Spinal cord (tissue), 10 donors: ENCODE data around the gene VMAC. TPM values are rescaled to one million over a fixed set of nuclear protein-coding genes. Genes with fewer than 3 reads are reported as not detected.

Experiments
- DNase-seq, 6 donors: peaks; one replicate each; pipeline versions ENCODE4 v3.0.0 to v3.0.0-alpha.2; 2013 to 2015; ENCODE audit warnings: low spot score in 6 of 6, low read depth in 4 of 6
- H3K27ac ChIP-seq: one replicate; pipeline ENCODE4 v1.5.1; 2013; ENCODE audit warnings: low read depth, low read length, control low read depth
- H3K27me3 ChIP-seq: one replicate; pipeline ENCODE4 v1.6.1; 2013; ENCODE audit warnings: low read length; ENCODE audit not compliant: control insufficient read depth, insufficient read depth
- H3K36me3 ChIP-seq: one replicate; pipeline ENCODE4 v1.6.1; 2013; ENCODE audit warnings: low read length; ENCODE audit not compliant: control insufficient read depth, insufficient read depth
- H3K4me1 ChIP-seq: one replicate; pipeline ENCODE4 v1.6.1; 2013; ENCODE audit warnings: low read length; ENCODE audit not compliant: control insufficient read depth, insufficient read depth
- H3K4me3 ChIP-seq: one replicate; pipeline ENCODE4 v1.5.1; 2013; ENCODE audit warnings: low read depth, low read length, control low read depth
- H3K9me3 ChIP-seq: one replicate; pipeline ENCODE4 v1.6.1; 2013; ENCODE audit warnings: low read length; ENCODE audit not compliant: control insufficient read depth, insufficient read depth
- WGBS: methylation state at CpG from one replicate; pipeline ENCODE4 v1.1.5; 2013; ENCODE audit warnings: missing lambda C conversion rate; ENCODE audit not compliant: insufficient coverage; 5-methylcytosine and 5-hydroxymethylcytosine counted together
- polyA plus RNA-seq, 2 donors: library from polyadenylated mRNA; unstranded; fragments of 120-200 nt; gene quantifications; one replicate each; pipeline ENCODE4 v1.2.1, GENCODE V29; 2013; ENCODE audit not compliant: insufficient read length in 2 of 2
- total RNA-seq, 2 donors: library from RNA; depleted of rRNA in 1 of 2; stranded (reverse); fragments of 120-200 nt in 1 of 2; fragments of >200 nt in 1 of 2; gene quantifications; one replicate each; pipeline versions ENCODE4 v1.2.3 to v1.2.4, GENCODE V29; 2013 to 2014
- donor health status: healthy.

VMAC gene
- total and polyA plus RNA-seq, 4 donors = 4.7 to 9.8 (median 6.9) TPM

DNA sequence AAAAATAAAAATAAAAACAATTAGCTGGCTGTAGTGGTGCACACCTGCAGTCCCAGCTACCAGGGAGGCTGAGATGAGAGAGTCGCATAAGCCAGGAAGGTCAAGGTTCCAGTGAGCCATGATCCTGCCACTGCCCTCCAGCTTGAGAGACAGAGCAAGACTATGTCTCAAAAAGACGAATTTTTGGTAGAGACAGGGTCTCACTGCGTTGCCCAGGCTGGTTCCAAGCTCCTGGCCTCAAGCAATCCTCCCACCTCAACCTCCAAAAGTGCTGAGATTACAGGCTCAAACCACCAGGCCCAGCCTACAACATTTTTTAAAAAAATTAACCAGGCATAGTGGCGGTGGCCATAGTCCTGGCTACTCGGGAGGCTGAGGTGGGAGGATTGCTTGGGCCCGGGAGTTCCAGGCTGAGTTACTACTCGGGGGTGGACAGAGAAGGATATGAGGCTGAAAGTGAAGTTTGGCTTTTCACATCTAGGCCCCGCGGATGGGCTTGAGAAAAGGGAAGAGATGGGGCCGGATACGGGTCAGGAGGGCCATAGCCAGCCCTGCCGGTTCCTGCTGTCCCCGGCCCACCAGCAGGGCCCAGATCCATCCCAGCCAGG, 11.3 kb upstream of the VMAC start:
- Histone ChIP-seq H3K36me3 (peaks cover 50% of the 10 kb centered on the region), H3K9me3 (no peaks in the 10 kb centered on the region), H3K27ac (no peak overlapping the region), H3K4me3 (no peak overlapping the region), H3K4me1 (peaks cover 14% of the 10 kb centered on the region), H3K27me3 (peaks cover 5% of the 10 kb centered on the region)
- no peak for DNase-seq
- whole genome bisulfite sequencing = 81% methylated on average over 13 of the region's 13 CpGs

DNA sequence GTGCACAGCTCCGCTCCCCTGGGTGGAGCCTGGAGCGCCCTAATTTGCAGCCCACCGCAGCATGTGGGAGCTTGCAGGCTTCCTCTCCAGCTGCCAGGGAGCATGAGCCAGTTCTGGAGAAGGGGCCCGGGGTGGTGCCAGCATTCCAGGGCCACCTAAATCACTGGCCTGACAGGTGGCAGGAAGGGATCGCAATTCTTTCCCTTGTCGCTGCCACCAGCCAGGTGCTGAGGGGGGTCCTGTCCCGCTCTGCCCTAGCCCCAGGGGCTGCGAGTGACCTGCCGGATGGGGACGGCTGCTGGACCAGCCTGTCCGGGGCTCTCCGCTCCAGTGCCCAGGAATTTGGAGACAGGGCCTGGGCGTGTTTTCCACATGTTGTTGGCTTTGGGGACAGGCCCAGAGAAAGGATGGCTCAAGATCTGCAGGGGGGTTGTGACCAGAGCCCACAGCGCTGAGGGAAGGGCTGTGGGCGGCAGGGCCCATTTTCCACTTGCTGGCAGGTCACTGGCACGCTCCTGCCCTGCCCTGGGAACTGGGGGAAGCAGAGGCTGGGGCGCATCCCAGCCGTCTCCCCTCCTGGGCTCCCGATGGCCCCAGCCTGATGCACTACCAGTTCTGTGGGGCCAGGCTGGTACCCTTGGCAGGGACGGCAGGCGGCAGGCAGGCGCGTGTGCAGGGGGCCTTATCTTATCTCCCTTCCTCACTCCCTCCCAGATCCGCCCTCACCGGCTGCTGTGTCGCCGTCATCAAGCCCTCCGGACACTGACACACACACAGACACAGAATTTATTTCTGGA, 10.6 kb upstream of the VMAC start:
- no peak for DNase-seq
- H3K36me3 ChIP-seq = peaks cover 54% of the 10 kb centered on the region
- WGBS = 83% methylated on average over 28 of the region's 28 CpGs
- H3K27me3 ChIP-seq = peaks cover 5% of the 10 kb centered on the region
- H3K9me3 ChIP-seq = no peaks in the 10 kb centered on the region
- H3K4me1 ChIP-seq = peaks cover 14% of the 10 kb centered on the region
- H3K27ac ChIP-seq = no peak overlapping the region
- no peak overlapping the region for H3K4me3 ChIP-seq

DNA sequence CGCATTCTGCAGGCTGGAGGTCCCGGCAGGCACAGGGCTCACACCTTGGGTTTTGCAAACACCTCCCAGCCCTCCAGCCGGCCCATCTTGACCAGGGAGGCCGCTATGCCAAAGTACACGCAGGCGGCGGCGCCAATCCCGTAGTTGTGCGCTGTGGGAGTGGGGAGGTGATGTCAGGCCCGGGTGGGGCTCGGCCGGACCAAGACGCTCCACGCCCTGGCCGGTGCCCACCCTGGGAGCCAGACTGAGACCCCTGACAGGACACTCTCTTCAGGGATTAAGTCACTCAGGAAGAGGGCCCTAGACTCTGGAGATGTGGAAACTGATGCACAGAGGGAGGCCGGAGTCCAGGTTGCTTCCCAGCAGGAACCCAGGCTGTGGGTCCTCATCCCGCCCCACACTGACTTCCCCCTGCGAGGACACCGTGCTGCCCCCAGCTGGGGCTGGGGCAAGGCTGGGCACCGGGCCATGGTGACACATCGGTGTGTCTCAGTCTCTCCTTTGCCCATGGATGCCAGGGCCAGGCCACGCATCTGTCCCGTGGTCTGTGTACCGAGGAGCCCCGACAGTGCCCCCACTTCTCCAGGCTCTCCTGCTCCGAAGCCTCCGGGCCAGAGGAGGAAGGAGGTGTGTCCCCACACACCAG, 9.8 kb upstream of the VMAC start:
- WGBS = 95% methylated on average over 21 of the region's 28 CpGs
- Histone ChIP-seq H3K27ac (no peak overlapping the region), H3K4me3 (no peak overlapping the region), H3K27me3 (peaks cover 5% of the 10 kb centered on the region), H3K9me3 (no peaks in the 10 kb centered on the region), H3K4me1 (peaks cover 14% of the 10 kb centered on the region), H3K36me3 (peaks cover 57% of the 10 kb centered on the region)
- DNase-seq = no peak

DNA sequence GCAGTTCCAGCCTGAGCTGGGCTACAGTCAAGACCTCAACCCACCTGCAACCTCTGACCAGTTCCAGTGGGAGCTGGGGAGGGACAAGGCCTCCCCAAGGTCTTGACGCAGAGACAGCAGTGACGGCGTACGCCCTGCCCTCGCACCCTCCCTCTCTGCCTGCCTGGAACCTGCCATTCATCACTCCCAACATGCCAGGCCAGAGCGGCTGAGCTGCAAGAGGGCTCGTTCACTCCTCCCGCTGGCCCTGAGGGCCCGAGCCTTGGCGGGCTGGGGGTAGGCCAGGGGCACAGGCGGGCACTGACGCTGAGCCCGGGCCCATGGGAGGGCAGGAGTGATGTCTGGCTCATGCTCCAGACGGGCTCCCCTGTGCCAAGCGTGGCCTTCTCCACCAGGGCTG, 9.3 kb upstream of the VMAC start:
- H3K36me3 ChIP-seq = peaks cover 62% of the 10 kb centered on the region

DNA sequence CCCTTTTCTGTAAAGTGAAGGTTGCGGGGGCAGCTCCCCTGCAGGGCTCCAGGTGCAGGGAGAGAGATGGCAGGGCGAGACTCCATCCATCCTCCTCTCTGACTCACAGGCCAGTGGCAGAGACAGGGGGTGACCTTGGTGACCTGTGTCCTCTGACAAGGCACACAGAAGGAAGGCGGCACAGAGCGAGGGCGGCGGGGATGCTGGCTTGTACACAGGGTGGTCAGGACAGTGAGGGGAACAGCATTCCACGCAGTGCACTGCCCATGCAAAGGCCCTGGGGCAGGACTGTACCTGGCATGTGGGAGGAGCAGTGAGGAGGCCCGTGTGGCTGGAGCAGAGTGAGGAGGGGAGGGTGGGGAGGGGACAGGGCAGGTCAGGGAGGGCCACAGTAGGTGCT, 8.8 kb upstream of the VMAC start:
- Histone ChIP-seq H3K36me3 (peaks cover 65% of the 10 kb centered on the region), H3K4me1 (peaks cover 14% of the 10 kb centered on the region)
- WGBS = 84% methylated on average over 6 of the region's 8 CpGs

More for the DNA sequence above, 9.3 kb upstream of the VMAC start:
- H3K27me3 ChIP-seq = peaks cover 5% of the 10 kb centered on the region
- 81% methylated on average over 15 of the region's 15 CpGs for WGBS
- no peak overlapping the region for H3K4me3 ChIP-seq
- no peaks in the 10 kb centered on the region for H3K9me3 ChIP-seq
- DNase-seq = no peak
- no peak overlapping the region for H3K27ac ChIP-seq
- H3K4me1 ChIP-seq = peaks cover 14% of the 10 kb centered on the region

DNA sequence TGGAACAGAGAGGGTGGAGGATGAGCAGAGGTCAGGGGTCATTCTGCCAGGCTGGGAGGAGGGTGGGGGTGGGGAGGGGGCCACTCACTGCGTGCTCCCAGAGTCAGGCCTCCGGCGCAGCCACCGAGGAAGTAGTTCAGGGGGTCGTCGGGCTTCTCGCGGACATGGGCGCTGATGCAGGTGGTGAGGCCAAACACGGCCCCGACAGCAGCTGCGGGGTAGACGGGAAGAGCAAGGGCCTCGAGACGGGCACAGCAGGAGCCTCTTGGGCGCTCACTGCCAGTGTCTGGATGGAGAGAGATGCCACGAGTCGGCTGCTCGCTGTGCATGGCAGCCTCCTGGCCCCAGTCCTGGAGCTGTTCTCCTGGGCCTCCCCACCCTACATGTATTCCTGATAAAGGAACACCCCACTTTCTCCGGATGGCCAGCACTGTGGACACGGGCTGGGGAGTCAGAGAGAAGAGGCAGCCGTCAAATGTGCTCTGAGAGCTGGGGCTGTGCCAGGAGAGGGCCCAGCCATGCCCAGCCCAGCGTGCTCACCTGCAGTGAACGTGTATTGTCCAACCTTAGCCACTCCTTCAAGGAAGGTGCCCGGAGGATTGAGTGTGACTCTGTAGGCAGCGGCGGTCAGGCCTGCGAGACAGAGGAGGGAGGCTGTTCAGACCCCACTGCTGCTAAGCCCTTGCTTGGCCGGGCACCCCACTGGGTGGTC, 8.2 kb upstream of the VMAC start:
- H3K4me3 ChIP-seq = no peak overlapping the region
- no peaks in the 10 kb centered on the region for H3K9me3 ChIP-seq
- peaks cover 3% of the 10 kb centered on the region for H3K27me3 ChIP-seq
- peaks cover 13% of the 10 kb centered on the region for H3K4me1 ChIP-seq
- H3K27ac ChIP-seq = no peak overlapping the region
- 90% methylated on average over 27 of the region's 29 CpGs for WGBS
- DNase-seq = no peak
- peaks cover 70% of the 10 kb centered on the region for H3K36me3 ChIP-seq

More for the DNA sequence above, 8.8 kb upstream of the VMAC start:
- Histone ChIP-seq H3K9me3 (no peaks in the 10 kb centered on the region), H3K27ac (no peak overlapping the region), H3K27me3 (peaks cover 5% of the 10 kb centered on the region), H3K4me3 (no peak overlapping the region)
- no peak for DNase-seq

DNA sequence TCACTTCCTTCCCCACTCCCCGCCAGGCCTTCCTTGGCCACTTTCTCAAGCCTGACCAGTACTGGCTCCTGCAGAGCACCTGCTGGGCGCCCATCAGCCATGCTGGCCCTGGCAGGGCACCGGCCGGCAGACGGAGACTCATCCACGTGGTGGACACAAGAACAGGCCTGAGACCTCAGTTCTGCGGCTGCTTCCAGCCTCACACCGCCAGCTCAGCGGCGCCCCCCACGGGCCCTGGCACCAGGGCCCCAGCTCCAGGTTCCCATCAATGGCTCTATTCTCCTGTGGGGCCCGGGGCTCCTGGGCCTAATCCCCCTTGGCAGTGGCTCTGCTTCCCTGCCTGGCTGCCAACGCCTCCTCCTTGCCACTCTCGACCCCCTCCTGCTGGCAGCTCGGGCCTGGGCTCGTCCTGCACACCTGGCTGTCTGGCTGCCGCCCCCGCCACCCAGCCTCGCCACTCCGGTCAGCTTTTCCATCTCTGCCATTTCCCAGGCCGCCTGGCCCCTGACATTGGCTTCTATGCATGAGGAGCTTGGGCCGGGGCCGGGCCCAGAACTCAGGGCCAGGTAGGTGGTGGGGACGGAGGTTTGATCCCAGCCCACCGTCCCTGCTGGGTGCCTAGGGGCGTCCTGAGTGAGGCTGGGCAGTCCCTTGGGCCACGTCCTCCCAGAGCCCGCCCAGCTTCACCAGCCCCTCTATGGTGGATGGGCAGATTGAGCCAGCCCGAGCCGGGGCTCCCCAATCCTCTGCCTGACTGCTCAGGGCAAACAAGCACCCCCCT, 7.3 kb upstream of the VMAC start:
- H3K36me3 ChIP-seq = peaks cover 74% of the 10 kb centered on the region
- H3K4me1 ChIP-seq = peaks cover 8% of the 10 kb centered on the region
- H3K27ac ChIP-seq = no peak overlapping the region
- no peaks in the 10 kb centered on the region for H3K9me3 ChIP-seq
- 87% methylated on average over 28 of the region's 30 CpGs for WGBS
- DNase-seq = no peak
- H3K27me3 ChIP-seq = no peaks in the 10 kb centered on the region
- H3K4me3 ChIP-seq = no peak overlapping the region

DNA sequence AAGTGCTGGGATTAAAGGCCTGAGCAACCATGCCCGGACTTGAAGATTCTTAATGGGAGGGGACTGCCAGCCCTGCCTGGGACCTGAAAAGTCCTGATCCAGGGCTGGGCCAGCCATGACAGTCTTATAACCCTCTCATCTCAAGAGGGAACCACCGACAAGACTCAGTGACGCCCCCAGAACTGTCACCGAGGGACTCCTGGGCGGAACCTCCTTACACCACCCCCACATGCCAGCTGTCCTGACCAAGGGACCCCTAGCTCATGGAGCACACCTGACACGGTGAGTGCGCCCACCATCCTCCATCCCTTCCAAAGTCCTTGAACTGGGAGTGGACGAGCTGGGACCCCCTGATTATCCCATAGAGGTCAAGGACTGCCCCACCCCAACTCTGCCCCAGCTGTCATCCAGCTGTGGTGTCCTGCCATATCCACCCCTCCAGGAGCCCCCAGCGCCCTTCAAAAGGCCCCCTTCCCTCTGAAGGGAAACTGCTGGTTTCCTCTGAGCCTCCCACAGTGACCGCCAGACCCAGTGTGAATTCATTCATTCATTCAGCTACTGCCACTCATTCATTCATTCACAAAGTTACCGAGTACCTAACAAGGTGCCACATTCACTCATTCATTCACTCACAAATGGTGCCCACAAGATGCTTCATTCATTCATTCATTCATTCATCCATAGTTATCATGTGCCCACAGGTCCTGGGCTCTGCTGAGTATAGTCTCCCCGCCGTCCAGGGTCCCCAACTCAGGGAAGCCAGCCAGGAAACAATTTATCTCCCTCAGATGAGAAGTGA, 4.7 kb upstream of the VMAC start:
- no peaks in the 10 kb centered on the region for H3K9me3 ChIP-seq
- H3K27ac ChIP-seq = no peak overlapping the region
- H3K27me3 ChIP-seq = no peaks in the 10 kb centered on the region
- H3K4me1 ChIP-seq = peaks cover 23% of the 10 kb centered on the region
- H3K4me3 ChIP-seq = no peak overlapping the region
- H3K36me3 ChIP-seq = peaks cover 61% of the 10 kb centered on the region
- 95% methylated on average over 11 of the region's 13 CpGs for WGBS
- DNase-seq = no peak
